Activated CD8-positive, alpha-beta memory T cell treated with anti-CD3 and anti-CD28 coated beads for 1 hour (primary cell): ENCODE measurements around the gene GPSM1.
"Not testable (repeated sequence)": the region's sequence is repeated elsewhere in the genome, so short reads cannot be mapped to it uniquely, and the experiment has no call there.

ENCODE experiments used
- DNase-seq, 2 donors: peaks; one replicate each; pipeline ENCODE4 v3.0.0-alpha.2; 2020; ENCODE audit warnings: low read depth in 1 of 2; ENCODE audit errors: extremely low read depth in 1 of 2

GPSM1 gene

DNA sequence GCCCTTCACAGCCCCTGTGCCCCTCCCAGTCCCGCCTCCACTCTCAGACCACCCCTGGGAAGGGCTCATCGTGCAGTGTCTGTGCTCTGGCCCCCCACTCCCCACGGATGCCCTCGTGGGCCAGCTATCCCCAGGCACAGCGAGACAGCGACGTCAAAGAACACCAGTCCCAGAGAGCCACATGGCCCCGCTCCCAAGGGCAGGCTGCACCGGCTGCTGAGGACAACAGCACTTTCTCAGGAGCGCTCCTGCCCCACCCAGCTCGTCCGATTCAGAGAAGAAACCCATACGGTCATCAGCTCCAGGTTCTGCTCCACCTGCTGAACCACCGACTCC, 77.4 kb downstream of the GPSM1 start:
- DNase-seq = no peak

DNA sequence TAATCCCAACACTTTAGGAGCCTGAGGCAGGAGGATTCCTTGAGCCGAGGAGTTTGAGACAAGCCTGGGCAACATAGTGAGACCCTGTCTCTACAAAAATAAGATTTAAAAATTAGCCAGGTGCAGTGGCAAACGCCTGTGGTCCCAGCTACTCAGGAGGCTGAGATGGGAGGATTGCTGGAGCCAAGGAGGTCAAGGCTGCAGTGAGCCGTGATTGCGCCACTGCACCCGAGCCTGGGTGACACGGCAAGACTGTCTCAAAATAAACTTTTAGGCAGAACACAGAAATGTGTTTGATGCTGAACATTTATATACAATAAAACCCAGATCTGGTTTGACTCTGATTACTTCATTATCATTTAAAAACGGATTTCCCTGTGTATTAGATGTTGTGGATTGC, 78.1 kb downstream of the GPSM1 start:
- no peak for DNase-seq

GRCh38 chr9:136405904-136406303, 78.6 kb downstream of the GPSM1 start:
- DNase-seq = not testable (repeated sequence)

DNA sequence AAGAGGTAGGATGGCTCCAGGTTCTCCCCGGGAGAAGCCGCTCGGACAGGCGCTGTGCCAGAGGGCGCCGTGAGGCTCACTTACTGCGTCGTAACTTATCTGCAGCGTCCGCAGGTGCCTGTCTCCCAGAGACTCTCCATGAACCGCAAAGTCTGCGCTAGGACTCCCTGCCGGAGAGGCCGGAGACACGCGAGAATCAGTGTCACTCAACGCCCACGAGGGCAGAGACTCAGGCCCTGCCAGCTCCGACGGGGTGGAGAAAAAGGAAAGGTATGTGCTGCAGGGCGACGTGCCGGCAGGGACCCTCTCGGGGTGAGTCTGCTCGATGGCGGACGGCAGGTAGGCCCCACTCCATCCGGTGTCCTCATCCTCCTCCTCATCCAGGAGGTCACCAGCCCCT, 79.7 kb downstream of the GPSM1 start:
- not testable (repeated sequence) for DNase-seq

DNA sequence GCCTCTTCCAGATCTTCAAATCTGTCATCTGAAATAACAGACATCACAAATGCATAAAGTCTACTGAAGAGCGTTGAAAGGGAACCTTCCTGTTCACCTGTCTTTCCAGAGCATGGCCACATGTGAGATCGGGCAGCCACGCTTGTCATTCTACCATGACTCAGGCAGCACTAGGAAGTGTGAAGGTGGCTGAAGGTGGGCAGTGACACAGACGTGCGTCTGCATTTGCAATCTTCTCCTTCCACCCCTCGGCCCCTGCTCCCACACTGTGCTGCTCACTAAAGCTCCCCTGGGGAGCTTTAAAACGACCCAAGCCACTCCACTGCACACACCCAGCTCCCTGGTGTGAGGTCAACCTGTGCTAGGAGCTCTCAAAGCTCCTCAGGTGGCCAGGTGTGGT, 80.6 kb downstream of the GPSM1 start:
- DNase-seq = no peak
